OCI-LY1 (cell line): ENCODE results near the gene TAS1R1.

Experiments
- H2AFZ ChIP-seq: fragments of 200-600 bp; sonication (generic), shearing (Covaris generic); 2 replicates; pipeline ENCODE4 v1.6.0; 2014; ENCODE audit warnings: antibody characterized with exemption, mild to moderate bottlenecking, low read length
- H3F3A ChIP-seq: fragments of 200-600 bp; sonication (generic), shearing (Covaris generic); 2 replicates; pipeline ENCODE4 v1.6.0; 2014; ENCODE audit warnings: mild to moderate bottlenecking, antibody characterized with exemption, low read length, moderate library complexity; ENCODE audit not compliant: insufficient read depth
- H3K27ac ChIP-seq: fragments of 200-600 bp; sonication (generic); 2 replicates; pipeline ENCODE4 v1.5.1; 2014; ENCODE audit warnings: low read length, mixed run types, mild to moderate bottlenecking, low read depth; ENCODE audit not compliant: poor library complexity, severe bottlenecking
- H3K27me3 ChIP-seq: fragments of 200-600 bp; sonication (generic); 2 replicates; pipeline ENCODE4 v1.6.0; 2014; ENCODE audit warnings: antibody characterized with exemption, mild to moderate bottlenecking, low read length, moderate library complexity; ENCODE audit not compliant: insufficient read depth
- H3K36me3 ChIP-seq: fragments of 200-600 bp; sonication (generic); 2 replicates; pipeline ENCODE4 v1.6.1; 2014; ENCODE audit warnings: mild to moderate bottlenecking, antibody characterized with exemption, low read length, moderate library complexity, mixed read lengths; ENCODE audit not compliant: insufficient read depth
- H3K4me1 ChIP-seq: fragments of 200-600 bp; sonication (generic); 2 replicates; pipeline ENCODE4 v1.5.1; 2014; ENCODE audit warnings: mild to moderate bottlenecking, low read length, moderate library complexity; ENCODE audit not compliant: insufficient read depth, severe bottlenecking
- H3K4me2 ChIP-seq: fragments of 200-600 bp; sonication (generic), shearing (Covaris generic); 2 replicates; pipeline ENCODE4 v1.6.1; 2014; ENCODE audit warnings: low read length
- H3K4me3 ChIP-seq: fragments of 200-600 bp; sonication (generic); 2 replicates; pipeline ENCODE4 v1.5.1; 2014; ENCODE audit warnings: low read length, low read depth, mild to moderate bottlenecking, mixed read lengths; ENCODE audit not compliant: poor library complexity, severe bottlenecking
- H3K79me2 ChIP-seq: fragments of 200-600 bp; shearing (Covaris generic); 2 replicates; pipeline ENCODE4 v1.6.1; 2016; ENCODE audit warnings: mixed run types, low read length, mixed read lengths; ENCODE audit not compliant: insufficient read depth
- H3K9ac ChIP-seq: fragments of 200-600 bp; sonication (generic), shearing (Covaris generic); 2 replicates; pipeline ENCODE4 v1.6.1; 2014; ENCODE audit warnings: mild to moderate bottlenecking, low read length, mixed read lengths
- H3K9me2 ChIP-seq: fragments of 200-600 bp; sonication (generic), shearing (Covaris generic); 2 replicates; pipeline ENCODE4 v1.6.1; 2014; ENCODE audit warnings: low read depth, mild to moderate bottlenecking, low read length, mixed read lengths
- H3K9me3 ChIP-seq: fragments of 200-600 bp; shearing (Covaris generic); 2 replicates; pipeline ENCODE4 v1.6.1; 2014; ENCODE audit warnings: low read length, mixed read lengths
- H4K20me1 ChIP-seq: fragments of 200-600 bp; sonication (generic), shearing (Covaris generic); 2 replicates; pipeline ENCODE4 v1.6.0; 2016; ENCODE audit warnings: mild to moderate bottlenecking, low read length; ENCODE audit not compliant: insufficient read depth
- CTCF ChIP-seq: fragments of 200-600 bp; sonication (generic), shearing (Covaris generic); IDR thresholded peaks from 2 replicates; pipeline ENCODE4 v1.5.1; 2017; ENCODE audit warnings: mild to moderate bottlenecking, antibody characterized with exemption, low read length, moderate library complexity, mixed read lengths
- EZH2 ChIP-seq: fragments of 200-600 bp; sonication (generic), shearing (Covaris generic); IDR thresholded peaks from 2 replicates; pipeline ENCODE4 v1.8.0; 2017; ENCODE audit warnings: borderline replicate concordance, mixed run types, mild to moderate bottlenecking, antibody characterized with exemption, low read length, moderate library complexity, mixed read lengths

TAS1R1 gene

GRCh38 chr1:6544831-6545230 lies 10.3 kb upstream of the TAS1R1 start:
- Histone ChIP-seq H3K27me3 (no peaks in the 10 kb centered on the region), H4K20me1 (no peaks in the 10 kb centered on the region), H3K79me2 (no peaks in the 10 kb centered on the region), H3K4me2 (no peak overlapping the region), H3K9me2 (no peaks in the 10 kb centered on the region), H3K9ac (no peak overlapping the region), H3K27ac (no peak overlapping the region), H3K4me1 (no peaks in the 10 kb centered on the region), H3F3A (no peaks in the 10 kb centered on the region), H3K4me3 (no peak overlapping the region), H3K36me3 (peaks cover 89% of the 10 kb centered on the region), H3K9me3 (no peaks in the 10 kb centered on the region), H2AFZ (no peak overlapping the region)
- TF ChIP-seq EZH2 (no peak), CTCF (no peak)

- no peaks in the 10 kb centered on the region for H3F3A ChIP-seq
- no peak overlapping the region for H2AFZ ChIP-seq
- no peak overlapping the region for H3K27ac ChIP-seq
- no peaks in the 10 kb centered on the region for H4K20me1 ChIP-seq
- TF ChIP-seq EZH2 (no peak), CTCF (no peak)
- H3K27me3 ChIP-seq, result no peaks in the 10 kb centered on the region
- no peaks in the 10 kb centered on the region for H3K9me3 ChIP-seq
- no peaks in the 10 kb centered on the region for H3K9me2 ChIP-seq
- H3K4me1 ChIP-seq, result no peaks in the 10 kb centered on the region
- no peak overlapping the region for H3K9ac ChIP-seq
- peaks cover 91% of the 10 kb centered on the region for H3K36me3 ChIP-seq
- no peaks in the 10 kb centered on the region for H3K79me2 ChIP-seq
- no peak overlapping the region for H3K4me2 ChIP-seq
- H3K4me3 ChIP-seq, result no peak overlapping the region
Observed at GRCh38 chr1:6545276-6546112, 9.6 kb upstream of the TAS1R1 start.

GRCh38 chr1:6546326-6546725 lies 8.8 kb upstream of the TAS1R1 start:
- no peak overlapping the region for H3K4me2 ChIP-seq
- no peak overlapping the region for H3K27ac ChIP-seq
- H3K9me3 ChIP-seq, result no peaks in the 10 kb centered on the region
- H3K79me2 ChIP-seq, result no peaks in the 10 kb centered on the region
- no peaks in the 10 kb centered on the region for H4K20me1 ChIP-seq
- H3K27me3 ChIP-seq, result no peaks in the 10 kb centered on the region
- H3K9ac ChIP-seq, result no peak overlapping the region
- no peak overlapping the region for H2AFZ ChIP-seq
- TF ChIP-seq CTCF (no peak), EZH2 (no peak)
- H3K36me3 ChIP-seq, result peaks cover 91% of the 10 kb centered on the region
- peaks cover 5% of the 10 kb centered on the region for H3K4me1 ChIP-seq
- H3K4me3 ChIP-seq, result no peak overlapping the region
- no peaks in the 10 kb centered on the region for H3K9me2 ChIP-seq
- H3F3A ChIP-seq, result no peaks in the 10 kb centered on the region
